Measurements from ENCODE around the gene SLC35A3. TPM values are rescaled to one million over a fixed set of nuclear protein-coding genes. Genes with fewer than 3 reads are reported as not detected.

SLC35A3 gene
- total RNA-seq, 4 donors from 2014 or later, result 4.6 to 10.3 (median 8.2) TPM

GRCh38 chr1:99963041-99963795, 6.6 kb upstream of the SLC35A3 start:
- intact Hi-C loops (cut with DNase I; ENCODE audit: low total_unique reads), result loop anchor here (10.0 kb wide), 1 partner anchor 158 kb away; no protein-coding TSS in a partner anchor

GRCh38 chr1:99964806-99965205, 5.0 kb upstream of the SLC35A3 start:
- DNase-seq, result no peak
- H3K36me3 ChIP-seq, result no peaks in the 10 kb centered on the region
- ATAC-seq, result no peak
- intact Hi-C loops (cut with DNase I; ENCODE audit: low total_unique reads), result loop anchor here (10.0 kb wide), 1 partner anchor 160 kb away; no protein-coding TSS in a partner anchor
- peaks cover 0 to 8% of the 10 kb centered on the region in 2 donors for H3K4me1 ChIP-seq
- in situ Hi-C loops (cut with MboI; ENCODE audit: low sequenced_read_pairs in 4 of 4), result no loop called here
- no peak overlapping the region for H3K4me3 ChIP-seq
- H3K27me3 ChIP-seq, result no peaks in the 10 kb centered on the region
- H3K9me3 ChIP-seq, result no peaks in the 10 kb centered on the region
- TF ChIP-seq CTCF (IDR thresholded peaks at IDR 0.05 in 4 of 5, conservative IDR thresholded peaks at IDR 0.05 in 1 of 5) (no peak), POLR2A (IDR thresholded peaks at IDR 0.05) (no peak)
- H3K27ac ChIP-seq, result no peak overlapping the region

More at GRCh38 chr1:99963041-99963795, 6.6 kb upstream of the SLC35A3 start:
- Histone ChIP-seq H3K4me1 (no peaks in the 10 kb centered on the region), H3K4me3 (no peak overlapping the region), H3K36me3 (no peaks in the 10 kb centered on the region), H3K27ac (no peak overlapping the region), H3K27me3 (no peaks in the 10 kb centered on the region), H3K9me3 (no peaks in the 10 kb centered on the region)
- in situ Hi-C loops (cut with MboI; ENCODE audit: low sequenced_read_pairs in 4 of 4), result no loop called here
- DNase-seq, result no peak
- TF ChIP-seq POLR2A (IDR thresholded peaks at IDR 0.05) (no peak), CTCF (IDR thresholded peaks at IDR 0.05 in 4 of 5, conservative IDR thresholded peaks at IDR 0.05 in 1 of 5) (no peak)
- no peak for ATAC-seq

GRCh38 chr1:99965646-99966375, 4.0 kb upstream of the SLC35A3 start:
- intact Hi-C loops (cut with DNase I; ENCODE audit: low total_unique reads), result loop anchor here (10.0 kb wide), 1 partner anchor 161 kb away; no protein-coding TSS in a partner anchor

GRCh38 chr1:99968214-99968613, 1.6 kb upstream of the SLC35A3 start:
- no peak for DNase-seq
- intact Hi-C loops (cut with DNase I; ENCODE audit: low total_unique reads) (loop anchor here (10.0 kb wide), 1 partner anchor 163 kb away; no protein-coding TSS in a partner anchor), in situ Hi-C loops (cut with MboI; ENCODE audit: low sequenced_read_pairs in 4 of 4) (no loop called here)
- no peak overlapping the region for H3K4me3 ChIP-seq
- H3K27me3 ChIP-seq, result no peaks in the 10 kb centered on the region
- no peak overlapping the region for H3K27ac ChIP-seq
- H3K36me3 ChIP-seq, result no peaks in the 10 kb centered on the region
- no peak for TF ChIP-seq CTCF (IDR thresholded peaks at IDR 0.05 in 4 of 5, conservative IDR thresholded peaks at IDR 0.05 in 1 of 5)
- no peak for TF ChIP-seq POLR2A (IDR thresholded peaks at IDR 0.05)
- ATAC-seq, result no peak
- H3K9me3 ChIP-seq, result no peaks in the 10 kb centered on the region
- H3K4me1 ChIP-seq, result peaks cover 6 to 8% of the 10 kb centered on the region in 2 donors

More at GRCh38 chr1:99965646-99966375, 4.0 kb upstream of the SLC35A3 start:
- Histone ChIP-seq H3K9me3 (no peaks in the 10 kb centered on the region), H3K36me3 (no peaks in the 10 kb centered on the region), H3K4me1 (peaks cover 3 to 8% of the 10 kb centered on the region in 2 donors), H3K27me3 (no peaks in the 10 kb centered on the region), H3K27ac (no peak overlapping the region), H3K4me3 (no peak overlapping the region)
- in situ Hi-C loops (cut with MboI; ENCODE audit: low sequenced_read_pairs in 4 of 4), result no loop called here
- DNase-seq, result no peak
- TF ChIP-seq CTCF (IDR thresholded peaks at IDR 0.05 in 4 of 5, conservative IDR thresholded peaks at IDR 0.05 in 1 of 5) (no peak), POLR2A (IDR thresholded peaks at IDR 0.05) (no peak)
- no peak for ATAC-seq

All from gastrocnemius medialis (tissue), 4 donors.